ENCODE data around the gene SLC7A1. TPM values are rescaled to one million over a fixed set of nuclear protein-coding genes. Genes with fewer than 3 reads are reported as not detected.

Gene SLC7A1
- total and polyA plus RNA-seq, 4 donors: 0.90 to 22.6 (median 1.4) TPM

- no peak for TF ChIP-seq NR2F2 (IDR thresholded peaks at IDR 0.05)
- TF ChIP-seq RAD21 (IDR thresholded peaks at IDR 0.05): no peak
- no peak for TF ChIP-seq TAF1 (conservative IDR thresholded peaks at IDR 0.05)
- TF ChIP-seq SP1 (IDR thresholded peaks at IDR 0.05): no peak
- no peak for TF ChIP-seq ZBTB33 (IDR thresholded peaks at IDR 0.05)
- TF ChIP-seq GABPA (IDR thresholded peaks at IDR 0.05 in 1 of 2, conservative IDR thresholded peaks at IDR 0.05 in 1 of 2): no peak
- no peak for TF ChIP-seq REST (IDR thresholded peaks at IDR 0.05)
- no peak for TF ChIP-seq HNF4G (IDR thresholded peaks at IDR 0.05)
- no peak for TF ChIP-seq CTCF (IDR thresholded peaks at IDR 0.05; ENCODE audit: low read depth, low read length, missing input control)
- H3K9me3 ChIP-seq (ENCODE audit: control insufficient read depth in 4 of 4, low read length in 3 of 4): no peaks in the 10 kb centered on the region
Observed at GRCh38 chr13:29504691-29505090, 90.8 kb downstream of the SLC7A1 start.

GRCh38 chr13:29503041-29503837, 92.2 kb downstream of the SLC7A1 start:
- no peaks in the 10 kb centered on the region for H3K9me3 ChIP-seq (ENCODE audit: control insufficient read depth in 4 of 4, low read length in 3 of 4)
- DNase-seq (ENCODE audit: low spot score): no peak
- TF ChIP-seq ATF3 (IDR thresholded peaks at IDR 0.05) (no peak), NR2F2 (IDR thresholded peaks at IDR 0.05) (no peak), GABPA (IDR thresholded peaks at IDR 0.05 in 1 of 2, conservative IDR thresholded peaks at IDR 0.05 in 1 of 2) (no peak), RAD21 (IDR thresholded peaks at IDR 0.05) (no peak), JUND (IDR thresholded peaks at IDR 0.05) (no peak), HNF4G (IDR thresholded peaks at IDR 0.05) (no peak), MAX (IDR thresholded peaks at IDR 0.05) (no peak), EGR1 (IDR thresholded peaks at IDR 0.05; ENCODE audit: low read depth in 2 of 2) (no peak), FOXA2 (IDR thresholded peaks at IDR 0.05) (no peak), REST (IDR thresholded peaks at IDR 0.05) (no peak), RXRA (IDR thresholded peaks at IDR 0.05) (no peak), TAF1 (conservative IDR thresholded peaks at IDR 0.05) (no peak)
- no peak overlapping the region for H3K4me3 ChIP-seq (ENCODE audit: low read depth in 1 of 3, low read length in 3 of 3)
- H3K27ac ChIP-seq (ENCODE audit: low read depth in 1 of 2, low read length in 2 of 2): no peak overlapping the region
- no peaks in the 10 kb centered on the region for H3K36me3 ChIP-seq (ENCODE audit: control insufficient read depth in 4 of 4, insufficient read depth in 3 of 4, low read depth in 1 of 4, low read length in 3 of 4)
- H3K27me3 ChIP-seq (ENCODE audit: control insufficient read depth in 4 of 4, insufficient read depth in 4 of 4, low read length in 3 of 4): peaks cover 0 to 2% (median 0%) of the 10 kb centered on the region in 4 donors
- WGBS: 58% methylated on average over 32 of the region's 32 CpGs
- no peak overlapping the region for H3K9ac ChIP-seq (ENCODE audit: low read depth in 1 of 2, low read length in 2 of 2)
- H3K4me1 ChIP-seq (ENCODE audit: control insufficient read depth in 4 of 4, insufficient read depth in 4 of 4, low read length in 3 of 4): no peaks in the 10 kb centered on the region

More at GRCh38 chr13:29504691-29505090, 90.8 kb downstream of the SLC7A1 start:
- H3K36me3 ChIP-seq (ENCODE audit: control insufficient read depth in 4 of 4, insufficient read depth in 3 of 4, low read depth in 1 of 4, low read length in 3 of 4): no peaks in the 10 kb centered on the region
- no peak overlapping the region for H3K27ac ChIP-seq (ENCODE audit: low read depth in 1 of 2, low read length in 2 of 2)
- H3K4me1 ChIP-seq (ENCODE audit: control insufficient read depth in 4 of 4, insufficient read depth in 4 of 4, low read length in 3 of 4): no peaks in the 10 kb centered on the region
- WGBS: 95% methylated on average over 15 of the region's 15 CpGs
- H3K9ac ChIP-seq (ENCODE audit: low read depth in 1 of 2, low read length in 2 of 2): no peak overlapping the region
- no peak for DNase-seq (ENCODE audit: low spot score)
- no peak overlapping the region for H3K4me3 ChIP-seq (ENCODE audit: low read depth in 1 of 3, low read length in 3 of 3)
- peaks cover 0 to 2% (median 0%) of the 10 kb centered on the region in 4 donors for H3K27me3 ChIP-seq (ENCODE audit: control insufficient read depth in 4 of 4, insufficient read depth in 4 of 4, low read length in 3 of 4)
